WTC11 (cell line): ENCODE results near the gene SLC26A8.

Source experiments
- CTCF ChIP-seq: fragments of 200-600 bp; IDR thresholded peaks from 2 replicates; pipeline ENCODE4 v1.8.0; 2022; ENCODE audit warnings: antibody characterized with exemption
- FOXK1 ChIP-seq: sonication (generic); formaldehyde crosslinking; IDR thresholded peaks from 2 replicates; pipeline ENCODE4 v1.8.0; 2022; ENCODE audit warnings: mild to moderate bottlenecking, moderate library complexity, missing genetic modification reagents
- JUN ChIP-seq: sonication (generic); formaldehyde crosslinking; IDR thresholded peaks from 2 replicates; pipeline ENCODE4 v1.8.0; 2023; ENCODE audit warnings: mild to moderate bottlenecking, missing genetic modification reagents
- MYBL2 ChIP-seq: sonication (generic); formaldehyde crosslinking; IDR thresholded peaks from 2 replicates; pipeline ENCODE4 v1.8.1; 2023; ENCODE audit warnings: mild to moderate bottlenecking, moderate library complexity, missing genetic modification reagents

- no peak for TF ChIP-seq MYBL2
- no peak for TF ChIP-seq FOXK1 (CRISPR knock-in tag)
- TF ChIP-seq JUN: no peak
- no peak for TF ChIP-seq CTCF
Observed at GRCh38 chr6:35900448-35900847, 124.0 kb downstream of the SLC26A8 start.
